ENCODE data around the gene CES2. TPM values are rescaled to one million over a fixed set of nuclear protein-coding genes. Genes with fewer than 3 reads are reported as not detected.
A peak's percentile ranks its signal among the peaks of the same experiment; 100 is the strongest.

CES2 gene
- total RNA-seq, 1 experiment from 2014 or later = 45.5 TPM

DNA sequence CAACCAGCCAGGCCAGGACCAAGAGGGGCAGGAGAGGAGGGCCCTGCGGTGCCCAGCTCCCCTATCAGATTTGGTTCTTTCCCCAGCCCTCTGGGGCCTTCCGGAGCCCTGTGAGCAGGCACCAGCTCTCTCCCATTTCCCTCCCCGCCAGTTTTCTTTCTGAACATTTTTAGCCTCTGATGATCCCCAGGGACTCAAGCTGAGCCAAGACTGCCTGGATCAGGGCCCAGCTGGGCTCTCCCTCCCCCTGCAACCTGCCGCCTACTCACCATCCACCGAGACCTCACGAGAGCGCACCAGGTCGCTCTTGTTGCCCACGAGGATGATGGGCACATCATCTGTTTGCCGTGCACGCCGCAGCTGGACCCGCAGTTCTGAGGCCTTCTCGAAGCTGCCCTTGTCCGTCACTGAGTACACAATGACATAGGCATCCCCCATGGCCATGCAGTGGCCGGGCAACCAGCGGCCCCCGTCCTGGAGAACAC is 12.0 kb upstream of the CES2 start:
- H3K27me3 ChIP-seq (replicated peaks; ENCODE audit: control insufficient read depth, insufficient read depth, low read length) = no peaks in the 10 kb centered on the region

DNA sequence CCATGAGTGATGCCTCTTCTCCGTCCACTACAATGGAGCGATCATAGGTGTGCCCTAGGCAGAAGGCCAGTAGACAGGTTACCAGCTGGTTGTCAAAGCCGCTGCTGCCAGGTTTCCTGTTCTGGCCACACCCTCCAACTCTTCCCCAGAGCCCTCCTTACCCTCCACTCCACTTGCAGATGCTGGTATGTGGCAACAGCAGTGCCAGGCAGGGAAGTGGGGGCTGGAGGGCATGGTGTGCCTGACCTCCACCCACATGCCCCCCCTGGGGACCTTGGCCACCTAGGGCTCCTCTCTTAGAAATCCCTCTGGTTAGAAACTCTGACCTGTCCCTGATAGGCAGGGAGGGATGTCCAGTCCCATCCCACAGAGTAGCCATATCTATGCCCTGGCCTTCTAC is 11.4 kb upstream of the CES2 start:
- Mint-ChIP-seq H3K4me3 (ENCODE audit: unreplicated experiment) (no peak overlapping the region), H3K9me3 (ENCODE audit: unreplicated experiment) (no peaks in the 10 kb centered on the region), H3K27ac (ENCODE audit: unreplicated experiment) (no peak overlapping the region), H3K27me3 (ENCODE audit: insufficient read depth, unreplicated experiment) (peaks cover 5% of the 10 kb centered on the region), H3K4me1 (ENCODE audit: low read depth, unreplicated experiment) (no peaks in the 10 kb centered on the region), H3K36me3 (ENCODE audit: insufficient read depth, unreplicated experiment) (no peaks in the 10 kb centered on the region)
- DNase-seq = no peak
- no TSS peak for BruUV-seq (replicated peaks)
- no peaks in the 10 kb centered on the region for H3K9me3 ChIP-seq
- H3K4me1 ChIP-seq = peaks cover 7% of the 10 kb centered on the region; the same call in 1 of the 2 replicates
- no peak overlapping the region for H3K4me3 ChIP-seq (ENCODE audit: low read depth, low read length)
- no peaks in the 10 kb centered on the region for H3K27me3 ChIP-seq (replicated peaks; ENCODE audit: control insufficient read depth, insufficient read depth, low read length)
- CTCF ChIA-PET = no interaction called here
- no peaks in the 10 kb centered on the region for H3K36me3 ChIP-seq (ENCODE audit: control insufficient read depth, insufficient read depth, low read length)
- POLR2A ChIA-PET = no interaction called here
- TF ChIP-seq, protein P1, sequence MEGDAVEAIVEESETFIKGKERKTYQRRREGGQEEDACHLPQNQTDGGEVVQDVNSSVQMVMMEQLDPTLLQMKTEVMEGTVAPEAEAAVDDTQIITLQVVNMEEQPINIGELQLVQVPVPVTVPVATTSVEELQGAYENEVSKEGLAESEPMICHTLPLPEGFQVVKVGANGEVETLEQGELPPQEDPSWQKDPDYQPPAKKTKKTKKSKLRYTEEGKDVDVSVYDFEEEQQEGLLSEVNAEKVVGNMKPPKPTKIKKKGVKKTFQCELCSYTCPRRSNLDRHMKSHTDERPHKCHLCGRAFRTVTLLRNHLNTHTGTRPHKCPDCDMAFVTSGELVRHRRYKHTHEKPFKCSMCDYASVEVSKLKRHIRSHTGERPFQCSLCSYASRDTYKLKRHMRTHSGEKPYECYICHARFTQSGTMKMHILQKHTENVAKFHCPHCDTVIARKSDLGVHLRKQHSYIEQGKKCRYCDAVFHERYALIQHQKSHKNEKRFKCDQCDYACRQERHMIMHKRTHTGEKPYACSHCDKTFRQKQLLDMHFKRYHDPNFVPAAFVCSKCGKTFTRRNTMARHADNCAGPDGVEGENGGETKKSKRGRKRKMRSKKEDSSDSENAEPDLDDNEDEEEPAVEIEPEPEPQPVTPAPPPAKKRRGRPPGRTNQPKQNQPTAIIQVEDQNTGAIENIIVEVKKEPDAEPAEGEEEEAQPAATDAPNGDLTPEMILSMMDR (IDR thresholded peaks at IDR 0.05; ENCODE audit: insufficient read depth in 1 of 2, low read depth in 1 of 2, low read length in 1 of 2, severe bottlenecking in 1 of 2, unreplicated experiment in 1 of 2) = no peak
- intact Hi-C loops (cut with micrococcal nuclease; ENCODE audit: unreplicated experiment) = no loop called here

More for the DNA sequence above, 12.0 kb upstream of the CES2 start:
- H3K27ac Mint-ChIP-seq (ENCODE audit: unreplicated experiment) = no peak overlapping the region
- Histone ChIP-seq H3K9me3 (no peaks in the 10 kb centered on the region), H3K4me1 (peaks cover 7% of the 10 kb centered on the region; the same call in 1 of the 2 replicates), H3K36me3 (ENCODE audit: control insufficient read depth, insufficient read depth, low read length) (no peaks in the 10 kb centered on the region), H3K4me3 (ENCODE audit: low read depth, low read length) (no peak overlapping the region)
- H3K36me3 Mint-ChIP-seq (ENCODE audit: insufficient read depth, unreplicated experiment) = no peaks in the 10 kb centered on the region
- CTCF ChIA-PET = no interaction called here
- H3K9me3 Mint-ChIP-seq (ENCODE audit: unreplicated experiment) = no peaks in the 10 kb centered on the region
- intact Hi-C loops (cut with micrococcal nuclease; ENCODE audit: unreplicated experiment) = no loop called here
- BruUV-seq (replicated peaks) = no TSS peak
- TF ChIP-seq, protein P1 (IDR thresholded peaks at IDR 0.05; ENCODE audit: insufficient read depth in 1 of 2, low read depth in 1 of 2, low read length in 1 of 2, severe bottlenecking in 1 of 2, unreplicated experiment in 1 of 2) = no peak
- POLR2A ChIA-PET = no interaction called here
- no peak for DNase-seq
- H3K4me3 Mint-ChIP-seq (ENCODE audit: unreplicated experiment) = no peak overlapping the region
- H3K27me3 Mint-ChIP-seq (ENCODE audit: insufficient read depth, unreplicated experiment) = peaks cover 5% of the 10 kb centered on the region
- no peaks in the 10 kb centered on the region for H3K4me1 Mint-ChIP-seq (ENCODE audit: low read depth, unreplicated experiment)

DNA sequence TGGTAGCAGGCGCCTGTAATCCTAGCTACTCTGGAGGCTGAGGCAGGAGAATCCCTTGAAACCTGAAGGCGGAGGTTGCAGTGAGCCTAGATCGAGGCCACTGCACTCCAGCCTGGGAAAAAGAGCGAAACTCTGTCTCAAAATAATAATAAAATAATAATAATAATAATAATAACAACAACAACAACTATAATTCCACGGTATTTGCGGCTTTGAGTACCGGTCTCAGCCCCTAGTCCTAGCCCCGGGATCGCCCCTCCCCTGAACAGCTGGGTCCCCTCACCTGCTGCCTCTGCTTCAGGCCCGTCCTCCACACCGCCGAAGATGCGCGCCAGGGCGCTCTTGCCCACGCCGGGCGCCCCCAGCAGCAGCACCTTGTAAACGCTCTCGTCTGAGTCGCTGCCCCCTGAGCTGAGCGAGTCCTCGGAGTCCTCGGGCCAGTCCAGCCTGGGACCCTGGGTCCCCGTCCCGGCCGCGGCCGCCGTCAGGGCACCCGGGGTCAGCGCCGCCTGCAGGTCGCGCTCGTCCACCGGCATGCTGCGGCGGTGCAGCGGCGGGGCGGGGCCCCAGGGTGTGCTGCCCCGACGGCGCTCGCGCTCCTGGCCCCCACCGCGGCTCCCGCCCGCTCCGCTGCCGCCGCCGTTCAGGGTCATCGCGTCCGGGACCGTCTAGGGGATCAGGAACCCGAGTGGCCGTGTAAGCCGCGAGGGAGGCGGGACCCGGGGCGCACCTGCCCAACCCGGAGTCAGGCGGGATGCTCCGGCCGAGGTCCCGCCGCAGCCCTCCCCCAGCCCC is 10.6 kb upstream of the CES2 start:
- intact Hi-C loops (cut with micrococcal nuclease; ENCODE audit: unreplicated experiment) = loop anchor here (1.0 kb wide), 1 partner anchor 29 kb away; no protein-coding TSS in a partner anchor
- H3K4me1 ChIP-seq = peaks cover 7% of the 10 kb centered on the region; the same call in 1 of the 2 replicates
- no peaks in the 10 kb centered on the region for H3K27me3 ChIP-seq (replicated peaks; ENCODE audit: control insufficient read depth, insufficient read depth, low read length)
- peaks cover 5% of the 10 kb centered on the region for H3K27me3 Mint-ChIP-seq (ENCODE audit: insufficient read depth, unreplicated experiment)
- H3K4me1 Mint-ChIP-seq (ENCODE audit: low read depth, unreplicated experiment) = no peaks in the 10 kb centered on the region
- H3K36me3 ChIP-seq (ENCODE audit: control insufficient read depth, insufficient read depth, low read length) = no peaks in the 10 kb centered on the region
- TF ChIP-seq, protein P1 (IDR thresholded peaks at IDR 0.05; ENCODE audit: insufficient read depth in 1 of 2, low read depth in 1 of 2, low read length in 1 of 2, severe bottlenecking in 1 of 2, unreplicated experiment in 1 of 2) = peak; percentile 38 to 48
- peak in 1 of 2 experiments; percentile 76 for DNase-seq
- H3K9me3 ChIP-seq = no peaks in the 10 kb centered on the region
- ChIA-PET POLR2A (no interaction called here), CTCF (no interaction called here)
- BruUV-seq (replicated peaks) = no TSS peak
- peak overlapping the region; percentile 41 for H3K4me3 ChIP-seq (ENCODE audit: low read depth, low read length)
- H3K9me3 Mint-ChIP-seq (ENCODE audit: unreplicated experiment) = no peaks in the 10 kb centered on the region
- H3K27ac Mint-ChIP-seq (ENCODE audit: unreplicated experiment) = no peak overlapping the region
- H3K4me3 Mint-ChIP-seq (ENCODE audit: unreplicated experiment) = peak overlapping the region; percentile 73
- H3K36me3 Mint-ChIP-seq (ENCODE audit: insufficient read depth, unreplicated experiment) = no peaks in the 10 kb centered on the region

Measured in Caco-2 (cell line).